MCF 10A (cell line): ENCODE results near the gene SRL. TPM values are rescaled to one million over a fixed set of nuclear protein-coding genes. Genes with fewer than 3 reads are reported as not detected.

Source experiments
- BruUV-seq: library from RNA; stranded (reverse); fragments of 400-500 nt; replicated peaks from 2 replicates; lab custom pipeline; 2021; lab: Mats Ljungman, UMichigan
- CTCF ChIA-PET: fragments of 300-600 bp; sonication (Branson Sonifier 250); formaldehyde crosslinking; extraction: SDS; loops from one replicate; lab custom pipeline; 2021; ENCODE audit warnings: antibody characterized with exemption, inconsistent platforms; lab: Yijun Ruan, JAX
- POLR2A ChIA-PET: fragments of 300-600, 350-650 bp; sonication (Branson Sonifier 250); formaldehyde crosslinking; extraction: SDS; loops from one replicate; lab custom pipeline; 2020; ENCODE audit warnings: antibody characterized with exemption, inconsistent platforms; lab: Yijun Ruan, JAX
- DNase-seq: peaks from one replicate; pipeline ENCODE4 v3.0.0-alpha.2; 2018; ENCODE audit not compliant: unreplicated experiment
- H3K27ac Mint-ChIP-seq: one replicate; pipeline ENCODE4 v1.8.0; 2022; ENCODE audit warnings: mild to moderate bottlenecking, low read depth, mixed read lengths; ENCODE audit not compliant: unreplicated experiment
- H3K27me3 Mint-ChIP-seq: one replicate; pipeline ENCODE4 v1.8.0; 2022; ENCODE audit warnings: mixed read lengths; ENCODE audit not compliant: insufficient read depth, unreplicated experiment
- H3K36me3 Mint-ChIP-seq: one replicate; pipeline ENCODE4 v1.8.0; 2022; ENCODE audit warnings: mild to moderate bottlenecking, moderate library complexity, mixed read lengths; ENCODE audit not compliant: insufficient read depth, unreplicated experiment
- H3K4me1 Mint-ChIP-seq: one replicate; pipeline ENCODE4 v1.8.0; 2022; ENCODE audit warnings: mixed read lengths; ENCODE audit not compliant: insufficient read depth, unreplicated experiment
- H3K4me3 Mint-ChIP-seq: one replicate; pipeline ENCODE4 v1.8.0; 2022; ENCODE audit warnings: mild to moderate bottlenecking, moderate library complexity, mixed read lengths; ENCODE audit not compliant: unreplicated experiment
- H3K9me3 Mint-ChIP-seq: one replicate; pipeline ENCODE4 v1.8.0; 2022; ENCODE audit warnings: mixed read lengths; ENCODE audit not compliant: unreplicated experiment
- intact Hi-C: fragments of 100-400 bp; cut with micrococcal nuclease; formaldehyde crosslinking; loops from 2 replicates; pipeline ENCODE4 v1.14.1; 2022
- total RNA-seq: library from RNA; stranded (reverse); gene quantifications from 2 replicates; pipeline ENCODE4 v1.2.3, GENCODE V29; 2022
- TF ChIP-seq, protein P1 (sequence below): fragments of 200-600 bp; IDR thresholded peaks from one replicate; pipeline ENCODE4 v1.8.0; 2022; ENCODE audit warnings: antibody characterized with exemption, mild to moderate bottlenecking; ENCODE audit not compliant: unreplicated experiment

The SRL gene
- total RNA-seq, 1 experiment from 2014 or later, result not detected

DNA sequence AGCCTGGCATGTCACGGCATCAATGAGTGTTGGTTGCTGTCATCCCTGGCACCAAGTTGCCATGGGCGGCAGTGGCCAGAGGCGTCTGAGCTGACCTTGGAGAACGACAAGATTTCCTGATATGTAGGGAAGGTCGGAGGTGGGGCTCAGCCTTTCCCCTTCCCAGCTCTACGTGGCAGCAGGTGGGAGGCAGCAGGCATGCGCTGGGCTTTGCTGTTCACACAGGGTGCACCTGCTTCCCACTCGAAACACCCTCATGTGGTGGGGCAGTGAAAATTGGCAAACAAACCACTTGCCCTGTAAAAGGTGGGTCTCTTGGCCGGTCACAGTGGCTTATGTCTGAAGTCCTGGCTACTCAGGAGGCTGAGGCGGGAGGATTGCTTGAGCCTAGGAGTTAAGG, 43.3 kb upstream of the SRL start:
- H3K9me3 Mint-ChIP-seq, result no peaks in the 10 kb centered on the region
- BruUV-seq, result no TSS peak

DNA sequence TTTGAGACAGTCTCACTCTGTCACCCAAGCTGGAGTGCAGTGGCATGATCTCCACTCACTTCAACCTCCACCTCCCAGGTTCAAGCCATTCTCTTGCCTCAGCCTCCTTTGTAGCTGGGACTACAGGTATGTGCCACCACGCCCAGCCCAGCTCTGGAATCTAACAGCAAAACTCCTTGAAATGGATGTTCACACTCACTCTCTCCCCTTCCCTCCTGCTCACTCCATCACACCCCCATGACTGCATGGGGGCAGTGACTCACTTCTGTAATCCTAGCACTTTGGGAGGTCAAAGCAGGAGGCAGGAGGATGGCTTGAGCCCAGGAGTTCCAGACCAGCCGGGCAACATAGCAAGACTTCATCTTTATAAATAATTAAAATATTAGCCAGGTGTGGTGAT, 42.1 kb upstream of the SRL start:
- peaks cover 26% of the 10 kb centered on the region for H3K4me1 Mint-ChIP-seq
- peak; percentile 42 for DNase-seq
- intact Hi-C loops, result no loop called here
- TF ChIP-seq, protein P1, sequence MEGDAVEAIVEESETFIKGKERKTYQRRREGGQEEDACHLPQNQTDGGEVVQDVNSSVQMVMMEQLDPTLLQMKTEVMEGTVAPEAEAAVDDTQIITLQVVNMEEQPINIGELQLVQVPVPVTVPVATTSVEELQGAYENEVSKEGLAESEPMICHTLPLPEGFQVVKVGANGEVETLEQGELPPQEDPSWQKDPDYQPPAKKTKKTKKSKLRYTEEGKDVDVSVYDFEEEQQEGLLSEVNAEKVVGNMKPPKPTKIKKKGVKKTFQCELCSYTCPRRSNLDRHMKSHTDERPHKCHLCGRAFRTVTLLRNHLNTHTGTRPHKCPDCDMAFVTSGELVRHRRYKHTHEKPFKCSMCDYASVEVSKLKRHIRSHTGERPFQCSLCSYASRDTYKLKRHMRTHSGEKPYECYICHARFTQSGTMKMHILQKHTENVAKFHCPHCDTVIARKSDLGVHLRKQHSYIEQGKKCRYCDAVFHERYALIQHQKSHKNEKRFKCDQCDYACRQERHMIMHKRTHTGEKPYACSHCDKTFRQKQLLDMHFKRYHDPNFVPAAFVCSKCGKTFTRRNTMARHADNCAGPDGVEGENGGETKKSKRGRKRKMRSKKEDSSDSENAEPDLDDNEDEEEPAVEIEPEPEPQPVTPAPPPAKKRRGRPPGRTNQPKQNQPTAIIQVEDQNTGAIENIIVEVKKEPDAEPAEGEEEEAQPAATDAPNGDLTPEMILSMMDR, result no peak
- no TSS peak for BruUV-seq
- no peak overlapping the region for H3K27ac Mint-ChIP-seq
- no peaks in the 10 kb centered on the region for H3K27me3 Mint-ChIP-seq
- H3K9me3 Mint-ChIP-seq, result no peaks in the 10 kb centered on the region
- CTCF ChIA-PET, result interaction anchor here (0.5 to 3.0 kb wide), 4 partner anchors 10 to 221 kb away, joined by 3 to 13 read pairs (median 4); no protein-coding TSS in a partner anchor
- H3K4me3 Mint-ChIP-seq, result no peak overlapping the region
- H3K36me3 Mint-ChIP-seq, result no peaks in the 10 kb centered on the region
- POLR2A ChIA-PET, result interaction anchor here (0.6 to 1.2 kb wide), 4 partner anchors 9 to 163 kb away, joined by 3 read pairs; partner anchors contain the start of gene PAM16

More for the DNA sequence above, 43.3 kb upstream of the SRL start:
- Mint-ChIP-seq H3K27ac (no peak overlapping the region), H3K4me3 (no peak overlapping the region), H3K4me1 (peaks cover 26% of the 10 kb centered on the region), H3K36me3 (no peaks in the 10 kb centered on the region), H3K27me3 (no peaks in the 10 kb centered on the region)
- POLR2A ChIA-PET, result no interaction called here
- CTCF ChIA-PET, result interaction anchor here (0.7 to 1.3 kb wide), 4 partner anchors 9 to 227 kb away, joined by 3 to 4 read pairs (median 3); no protein-coding TSS in a partner anchor
- intact Hi-C loops, result no loop called here
- TF ChIP-seq, protein P1, result no peak
- no peak for DNase-seq

DNA sequence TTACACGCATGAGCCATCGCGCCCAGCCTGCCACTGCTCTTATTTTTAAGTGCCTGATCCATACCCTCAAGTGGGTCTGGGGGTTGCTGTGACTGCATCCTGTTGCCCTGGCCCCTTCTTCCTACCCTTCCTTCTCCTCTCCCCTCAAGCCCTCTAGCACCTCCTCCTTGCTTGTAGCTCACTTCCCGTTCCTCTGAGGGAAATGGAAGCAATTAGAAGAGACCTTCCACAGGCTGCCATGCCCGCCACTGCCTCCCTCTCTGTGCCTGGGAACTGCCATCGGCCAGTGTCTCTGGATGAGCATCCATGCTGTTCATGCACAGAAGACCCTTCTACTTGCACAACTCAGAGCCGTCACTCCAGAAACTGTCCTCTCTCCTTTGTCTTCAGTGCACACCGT, 41.6 kb upstream of the SRL start:
- BruUV-seq, result no TSS peak
- no peaks in the 10 kb centered on the region for H3K36me3 Mint-ChIP-seq
- H3K4me1 Mint-ChIP-seq, result peaks cover 22% of the 10 kb centered on the region
- no peak overlapping the region for H3K27ac Mint-ChIP-seq
- H3K4me3 Mint-ChIP-seq, result no peak overlapping the region
- CTCF ChIA-PET, result interaction anchor here (0.5 to 3.0 kb wide), 4 partner anchors 10 to 222 kb away, joined by 3 to 13 read pairs (median 4); no protein-coding TSS in a partner anchor
- no peaks in the 10 kb centered on the region for H3K9me3 Mint-ChIP-seq
- TF ChIP-seq, protein P1, result no peak
- POLR2A ChIA-PET, result interaction anchor here (0.9 to 1.2 kb wide), 3 partner anchors 14 to 163 kb away, joined by 3 read pairs; partner anchors contain the start of gene PAM16
- intact Hi-C loops, result no loop called here
- H3K27me3 Mint-ChIP-seq, result no peaks in the 10 kb centered on the region
- DNase-seq, result no peak

DNA sequence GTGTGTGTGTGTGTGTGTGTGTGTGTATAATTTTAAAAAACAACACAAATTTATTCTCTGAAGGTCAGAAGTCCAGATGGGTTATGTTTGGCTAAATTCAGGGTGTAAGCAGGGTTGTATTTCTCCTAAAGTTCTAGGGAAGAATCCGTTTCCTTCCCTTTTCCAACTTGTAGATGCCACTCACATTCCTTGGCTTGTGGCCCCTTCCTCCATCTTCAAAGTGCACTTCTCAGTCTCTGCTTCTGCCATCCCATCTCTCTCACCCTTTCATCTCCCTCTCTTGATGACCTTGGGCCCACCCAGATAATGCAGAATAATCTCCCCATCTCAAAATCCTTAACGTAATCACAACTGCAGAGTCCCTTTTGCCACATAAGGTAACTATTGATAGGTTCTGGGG, 38.7 kb upstream of the SRL start:
- Mint-ChIP-seq H3K4me3 (no peak overlapping the region), H3K36me3 (no peaks in the 10 kb centered on the region), H3K9me3 (no peaks in the 10 kb centered on the region), H3K4me1 (peaks cover 15% of the 10 kb centered on the region), H3K27ac (no peak overlapping the region), H3K27me3 (no peaks in the 10 kb centered on the region)
- ChIA-PET POLR2A (no interaction called here), CTCF (no interaction called here)
- intact Hi-C loops, result no loop called here
- TF ChIP-seq, protein P1, result no peak
- no peak for DNase-seq
- no TSS peak for BruUV-seq
